OCI-LY1 (cell line): ENCODE results near the gene NPM3.

Experiments
- H2AFZ ChIP-seq: fragments of 200-600 bp; sonication (generic), shearing (Covaris generic); 2 replicates; pipeline ENCODE4 v1.6.0; 2014; ENCODE audit warnings: antibody characterized with exemption, mild to moderate bottlenecking, low read length
- H3F3A ChIP-seq: fragments of 200-600 bp; sonication (generic), shearing (Covaris generic); 2 replicates; pipeline ENCODE4 v1.6.0; 2014; ENCODE audit warnings: mild to moderate bottlenecking, antibody characterized with exemption, low read length, moderate library complexity; ENCODE audit not compliant: insufficient read depth
- H3K27ac ChIP-seq: fragments of 200-600 bp; sonication (generic); 2 replicates; pipeline ENCODE4 v1.5.1; 2014; ENCODE audit warnings: low read length, mixed run types, mild to moderate bottlenecking, low read depth; ENCODE audit not compliant: poor library complexity, severe bottlenecking
- H3K27me3 ChIP-seq: fragments of 200-600 bp; sonication (generic); 2 replicates; pipeline ENCODE4 v1.6.0; 2014; ENCODE audit warnings: antibody characterized with exemption, mild to moderate bottlenecking, low read length, moderate library complexity; ENCODE audit not compliant: insufficient read depth
- H3K36me3 ChIP-seq: fragments of 200-600 bp; sonication (generic); 2 replicates; pipeline ENCODE4 v1.6.1; 2014; ENCODE audit warnings: mild to moderate bottlenecking, antibody characterized with exemption, low read length, moderate library complexity, mixed read lengths; ENCODE audit not compliant: insufficient read depth
- H3K4me1 ChIP-seq: fragments of 200-600 bp; sonication (generic); 2 replicates; pipeline ENCODE4 v1.5.1; 2014; ENCODE audit warnings: mild to moderate bottlenecking, low read length, moderate library complexity; ENCODE audit not compliant: insufficient read depth, severe bottlenecking
- H3K4me2 ChIP-seq: fragments of 200-600 bp; sonication (generic), shearing (Covaris generic); 2 replicates; pipeline ENCODE4 v1.6.1; 2014; ENCODE audit warnings: low read length
- H3K4me3 ChIP-seq: fragments of 200-600 bp; sonication (generic); 2 replicates; pipeline ENCODE4 v1.5.1; 2014; ENCODE audit warnings: low read length, low read depth, mild to moderate bottlenecking, mixed read lengths; ENCODE audit not compliant: poor library complexity, severe bottlenecking
- H3K79me2 ChIP-seq: fragments of 200-600 bp; shearing (Covaris generic); 2 replicates; pipeline ENCODE4 v1.6.1; 2016; ENCODE audit warnings: mixed run types, low read length, mixed read lengths; ENCODE audit not compliant: insufficient read depth
- H3K9ac ChIP-seq: fragments of 200-600 bp; sonication (generic), shearing (Covaris generic); 2 replicates; pipeline ENCODE4 v1.6.1; 2014; ENCODE audit warnings: mild to moderate bottlenecking, low read length, mixed read lengths
- H3K9me2 ChIP-seq: fragments of 200-600 bp; sonication (generic), shearing (Covaris generic); 2 replicates; pipeline ENCODE4 v1.6.1; 2014; ENCODE audit warnings: low read depth, mild to moderate bottlenecking, low read length, mixed read lengths
- H3K9me3 ChIP-seq: fragments of 200-600 bp; shearing (Covaris generic); 2 replicates; pipeline ENCODE4 v1.6.1; 2014; ENCODE audit warnings: low read length, mixed read lengths
- H4K20me1 ChIP-seq: fragments of 200-600 bp; sonication (generic), shearing (Covaris generic); 2 replicates; pipeline ENCODE4 v1.6.0; 2016; ENCODE audit warnings: mild to moderate bottlenecking, low read length; ENCODE audit not compliant: insufficient read depth
- CTCF ChIP-seq: fragments of 200-600 bp; sonication (generic), shearing (Covaris generic); IDR thresholded peaks from 2 replicates; pipeline ENCODE4 v1.5.1; 2017; ENCODE audit warnings: mild to moderate bottlenecking, antibody characterized with exemption, low read length, moderate library complexity, mixed read lengths
- EZH2 ChIP-seq: fragments of 200-600 bp; sonication (generic), shearing (Covaris generic); IDR thresholded peaks from 2 replicates; pipeline ENCODE4 v1.8.0; 2017; ENCODE audit warnings: borderline replicate concordance, mixed run types, mild to moderate bottlenecking, antibody characterized with exemption, low read length, moderate library complexity, mixed read lengths

The NPM3 gene

GRCh38 chr10:101784558-101784957 lies 1.3 kb upstream of the NPM3 start:
- Histone ChIP-seq H3K9me3 (no peaks in the 10 kb centered on the region), H3K27ac (peak overlapping the region; percentile 32), H3K4me3 (no peak overlapping the region), H3K9me2 (no peaks in the 10 kb centered on the region), H3K4me2 (peak overlapping the region; percentile 85; the same call in 1 of the 2 replicates), H3K9ac (no peak overlapping the region), H2AFZ (no peak overlapping the region), H3K4me1 (peaks cover 36% of the 10 kb centered on the region), H4K20me1 (no peaks in the 10 kb centered on the region), H3F3A (no peaks in the 10 kb centered on the region), H3K79me2 (no peaks in the 10 kb centered on the region), H3K36me3 (peaks cover 14% of the 10 kb centered on the region), H3K27me3 (no peaks in the 10 kb centered on the region)
- TF ChIP-seq EZH2: no peak
- no peak for TF ChIP-seq CTCF

- H3F3A ChIP-seq: no peaks in the 10 kb centered on the region
- H3K9ac ChIP-seq: peak overlapping the region; percentile 83
- H3K79me2 ChIP-seq: no peaks in the 10 kb centered on the region
- peak overlapping the region; percentile 21 for H3K27ac ChIP-seq
- H2AFZ ChIP-seq: no peak overlapping the region
- H3K27me3 ChIP-seq: no peaks in the 10 kb centered on the region
- H3K4me2 ChIP-seq: peak overlapping the region; percentile 85
- H3K9me3 ChIP-seq: no peaks in the 10 kb centered on the region
- no peak for TF ChIP-seq CTCF
- TF ChIP-seq EZH2: no peak
- no peaks in the 10 kb centered on the region for H4K20me1 ChIP-seq
- H3K4me3 ChIP-seq: peak overlapping the region; percentile 82
- H3K36me3 ChIP-seq: peaks cover 12% of the 10 kb centered on the region
- peaks cover 44% of the 10 kb centered on the region for H3K4me1 ChIP-seq
- H3K9me2 ChIP-seq: no peaks in the 10 kb centered on the region
Measured at GRCh38 chr10:101783736-101784118, 481 bp upstream of the NPM3 start.

GRCh38 chr10:101781984-101782810 lies 1.0 kb downstream of the NPM3 start:
- Histone ChIP-seq H3K36me3 (peaks cover 18% of the 10 kb centered on the region), H3K4me2 (peak overlapping the region; percentile 85), H3K9me2 (no peaks in the 10 kb centered on the region), H3K4me3 (peak overlapping the region; percentile 82), H4K20me1 (no peaks in the 10 kb centered on the region), H3K4me1 (peaks cover 45% of the 10 kb centered on the region), H3K27me3 (no peaks in the 10 kb centered on the region), H3K79me2 (no peaks in the 10 kb centered on the region), H2AFZ (no peak overlapping the region), H3F3A (no peaks in the 10 kb centered on the region), H3K9me3 (no peaks in the 10 kb centered on the region), H3K9ac (peak overlapping the region; percentile 83), H3K27ac (peak overlapping the region; percentile 59)
- TF ChIP-seq CTCF (no peak), EZH2 (no peak)
